HepG2 (cell line): ENCODE results near the gene PRR19. TPM values are rescaled to one million over a fixed set of nuclear protein-coding genes. Genes with fewer than 3 reads are reported as not detected.

ENCODE experiments used
- ARNTL ChIP-seq: sonication (generic); formaldehyde crosslinking; IDR thresholded peaks from 2 replicates; pipeline ENCODE4 v1.4.0; 2020; ENCODE audit warnings: mild to moderate bottlenecking, missing genetic modification reagents
- CBFB ChIP-seq: sonication (generic); formaldehyde crosslinking; IDR thresholded peaks from 2 replicates; pipeline ENCODE4 v1.4.0; 2020; ENCODE audit warnings: missing genetic modification reagents
- CEBPG ChIP-seq: IDR thresholded peaks from 2 replicates; pipeline ENCODE4 v1.6.1; 2016
- CREB1 ChIP-seq, 2 experiments: fragments of 450-650 bp in 1 of 2; IDR thresholded peaks; 2 replicates each; pipeline ENCODE4 v1.6.1; 2016 to 2017; ENCODE audit warnings: control low read depth in 1 of 2, mild to moderate bottlenecking in 1 of 2, missing compliant biosample characterization in 1 of 2, missing genetic modification characterization in 1 of 2
- ESRRA ChIP-seq: sonication (generic); formaldehyde crosslinking; IDR thresholded peaks from 2 replicates; pipeline ENCODE4 v1.5.1; 2020; ENCODE audit warnings: mild to moderate bottlenecking, low read depth, missing genetic modification reagents
- ISL2 ChIP-seq: sonication (generic); formaldehyde crosslinking; IDR thresholded peaks from 2 replicates; pipeline ENCODE4 v1.5.0; 2020; ENCODE audit warnings: missing genetic modification reagents
- JUNB ChIP-seq: sonication (generic); formaldehyde crosslinking; IDR thresholded peaks from 2 replicates; pipeline ENCODE4 v1.8.0; 2022; ENCODE audit warnings: missing genetic modification reagents, mild to moderate bottlenecking, borderline replicate concordance
- MED8 ChIP-seq: sonication (generic); formaldehyde crosslinking; IDR thresholded peaks from 2 replicates; pipeline ENCODE4 v1.8.1; 2023; ENCODE audit warnings: mild to moderate bottlenecking, missing genetic modification reagents; ENCODE audit not compliant: insufficient replicate concordance
- NR1H2 ChIP-seq: sonication (generic); formaldehyde crosslinking; IDR thresholded peaks from 2 replicates; pipeline ENCODE4 v1.8.1; 2022; ENCODE audit warnings: low read depth, missing genetic modification reagents, borderline replicate concordance
- PHF8 ChIP-seq: sonication (generic); formaldehyde crosslinking; IDR thresholded peaks from 2 replicates; pipeline ENCODE4 v1.5.0; 2020; ENCODE audit warnings: missing genetic modification reagents
- PITX1 ChIP-seq: sonication (generic); formaldehyde crosslinking; IDR thresholded peaks from 2 replicates; pipeline ENCODE4 v1.5.1; 2020; ENCODE audit warnings: mild to moderate bottlenecking, missing genetic modification reagents
- PRMT3 ChIP-seq: sonication (generic); formaldehyde crosslinking; IDR thresholded peaks from 2 replicates; pipeline ENCODE4 v1.8.1; 2022; ENCODE audit warnings: low read depth, mild to moderate bottlenecking, moderate library complexity, missing genetic modification reagents, borderline replicate concordance
- SMAD3 ChIP-seq: sonication (generic); formaldehyde crosslinking; IDR thresholded peaks from 2 replicates; pipeline ENCODE4 v1.4.0; 2020; ENCODE audit warnings: missing genetic modification reagents
- SMARCC2 ChIP-seq: fragments of 450-650 bp; IDR thresholded peaks from 2 replicates; pipeline ENCODE4 v1.6.1; 2017; ENCODE audit warnings: antibody characterized with exemption, mild to moderate bottlenecking
- SMARCE1 ChIP-seq: fragments of 450-650 bp; IDR thresholded peaks from 2 replicates; pipeline ENCODE4 v1.6.1; 2017; ENCODE audit warnings: borderline replicate concordance
- TBP ChIP-seq: sonication (generic); formaldehyde crosslinking; IDR thresholded peaks from 2 replicates; pipeline ENCODE4 v1.5.0; 2020; ENCODE audit warnings: missing genetic modification reagents
- TCF7 ChIP-seq: sonication (generic); IDR thresholded peaks from 2 replicates; pipeline ENCODE4 v1.6.1; 2016; ENCODE audit warnings: antibody characterized with exemption, low read depth
- TEF ChIP-seq: sonication (generic); formaldehyde crosslinking; IDR thresholded peaks from 2 replicates; pipeline ENCODE4 v1.5.0; 2020; ENCODE audit warnings: missing genetic modification reagents
- TFDP1 ChIP-seq: IDR thresholded peaks from 2 replicates; pipeline ENCODE4 v1.6.1; 2016; ENCODE audit warnings: missing compliant biosample characterization, missing genetic modification reagents, borderline replicate concordance
- TP53 ChIP-seq: sonication (generic); formaldehyde crosslinking; conservative IDR thresholded peaks from 2 replicates; pipeline ENCODE4 v1.4.0; 2020; ENCODE audit warnings: missing genetic modification reagents
- ZBTB4 ChIP-seq: sonication (generic); formaldehyde crosslinking; IDR thresholded peaks from 2 replicates; pipeline ENCODE4 v1.4.0; 2020; ENCODE audit warnings: missing genetic modification reagents, mild to moderate bottlenecking, borderline replicate concordance
- ZNF24 ChIP-seq: fragments of 450-650 bp; IDR thresholded peaks from 2 replicates; pipeline ENCODE4 v1.6.1; 2017; ENCODE audit warnings: antibody characterized with exemption, mild to moderate bottlenecking
- ZNF264 ChIP-seq: sonication (generic); formaldehyde crosslinking; IDR thresholded peaks from 2 replicates; pipeline ENCODE4 v1.4.0; 2020; ENCODE audit warnings: missing genetic modification reagents
- ZNF513 ChIP-seq: sonication (generic); formaldehyde crosslinking; conservative IDR thresholded peaks from 2 replicates; pipeline ENCODE4 v1.5.0; 2020; ENCODE audit warnings: missing genetic modification reagents
- ZNF549 ChIP-seq: sonication (generic); formaldehyde crosslinking; IDR thresholded peaks from 2 replicates; pipeline ENCODE4 v1.5.0; 2020; ENCODE audit warnings: missing genetic modification reagents
- ZNF562 ChIP-seq: sonication (generic); formaldehyde crosslinking; IDR thresholded peaks from 2 replicates; pipeline ENCODE4 v1.8.0; 2022; ENCODE audit warnings: missing genetic modification reagents, borderline replicate concordance
- ZNF7 ChIP-seq: IDR thresholded peaks from 2 replicates; pipeline ENCODE4 v1.6.1; 2016; ENCODE audit warnings: missing biosample characterization, missing genetic modification reagents
- polyA plus RNA-seq, 8 experiments: library from polyadenylated mRNA; depleted of rRNA in 3 of 8; stranded (reverse) in 7 of 8; unstranded in 1 of 8; fragments of >200 nt; fragmentation: Illumina TruSeq in 4 of 8; extraction: Trizol in 4 of 8; gene quantifications; 2 replicates each; pipeline versions ENCODE4 v1.2.1 to v1.2.3, GENCODE V29; 2011 to 2016; ENCODE audit warnings: low read depth in 4 of 8, missing spikeins in 1 of 8, mixed read lengths in 1 of 8; ENCODE audit not compliant: insufficient read depth in 1 of 8
- total RNA-seq, 5 experiments: library from RNA; depleted of rRNA; stranded (reverse); fragments of >200 nt; fragmentation: Illumina TruSeq; extraction: Trizol; gene quantifications; 2 replicates each; pipeline ENCODE4 v1.2.3, GENCODE V29; 2016; ENCODE audit warnings: low read depth in 1 of 5

The PRR19 gene
- total and polyA plus RNA-seq, 2 of the 13 experiments (the other 11 are each of a cell fraction or from before 2014, with no cell fraction given): 0.21 to 0.33 TPM

DNA sequence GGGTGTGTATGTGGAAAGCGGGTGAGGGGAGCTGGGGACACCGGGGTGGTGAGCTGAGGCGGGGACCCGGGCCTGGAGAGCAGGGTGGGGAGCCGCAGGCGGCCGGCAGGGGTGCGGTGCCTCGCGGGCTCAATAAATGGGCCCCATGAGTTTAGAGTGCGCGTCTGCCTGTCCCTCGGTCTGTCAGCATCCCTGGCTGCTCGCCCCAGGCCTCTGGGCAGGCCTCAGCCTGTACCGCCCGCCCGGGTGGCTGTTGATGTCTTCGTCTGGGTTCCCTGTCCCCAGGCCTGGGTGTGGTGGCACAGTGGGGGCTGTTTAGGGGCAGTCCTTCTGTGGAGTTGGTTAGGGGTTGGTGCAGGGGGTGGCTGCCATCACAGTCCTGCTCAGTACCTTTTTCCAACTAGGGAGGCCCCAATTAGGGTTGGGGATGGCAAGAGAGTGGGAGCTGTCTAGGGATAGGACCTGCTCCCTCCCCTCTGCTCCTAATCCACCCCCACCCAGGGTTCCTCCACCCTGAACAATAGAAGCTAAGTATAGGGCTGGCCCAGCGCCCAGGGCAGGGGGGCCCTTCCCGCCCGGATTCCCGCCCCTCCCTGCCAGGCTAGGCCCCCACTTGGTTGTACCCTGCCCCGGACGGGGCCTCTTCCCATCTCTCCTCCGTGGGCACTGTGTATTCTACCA, 20.6 kb upstream of the PRR19 start (continued):
- TF ChIP-seq ZNF513 (CRISPR knock-in tag) (no peak), TFDP1 (CRISPR knock-in tag) (no peak), ZNF264 (CRISPR knock-in tag) (no peak), MED8 (no peak), ARNTL (CRISPR knock-in tag) (no peak), PRMT3 (CRISPR knock-in tag) (no peak), PHF8 (CRISPR knock-in tag) (no peak), ISL2 (CRISPR knock-in tag) (no peak), SMAD3 (CRISPR knock-in tag) (no peak), TP53 (CRISPR knock-in tag) (no peak), TCF7 (no peak), ZBTB4 (CRISPR knock-in tag) (0 out of 2 replicates have a peak, but pooled peaks have one; percentile 37), ZNF24 (no peak), JUNB (no peak), SMARCC2 (no peak), ZNF562 (no peak), ZNF549 (no peak), CBFB (CRISPR knock-in tag) (no peak), CEBPG (no peak), ZNF7 (no peak), NR1H2 (no peak), PITX1 (CRISPR knock-in tag) (peak; percentile 46; the same call in 1 of the 2 replicates), SMARCE1 (no peak), TBP (CRISPR knock-in tag) (no peak), ESRRA (CRISPR knock-in tag) (no peak), TEF (CRISPR knock-in tag) (no peak), CREB1 (IDR thresholded peaks at IDR 0.05) (no peak), CREB1 (CRISPR knock-in tag; IDR thresholded peaks at IDR 0.05) (no peak)
